Stimulated activated CD8-positive, alpha-beta memory T cell treated with anti-CD3 and anti-CD28 coated beads, Interleukin-2, amount 100 ng/mL, for 48 hours (primary cell): ENCODE results near the gene GUCA2B.

Experiments used
- DNase-seq, 2 donors: peaks; one replicate each; pipeline ENCODE4 v3.0.0-alpha.2; 2020; ENCODE audit warnings: low read depth in 2 of 2

GUCA2B gene

GRCh38 chr1:42142894-42143675 lies 10.1 kb upstream of the GUCA2B start:
- no peak for DNase-seq

- no peak for DNase-seq
These were observed 9.1 kb upstream of the GUCA2B start for GRCh38 chr1:42143896-42144710.

- no peak for DNase-seq
These were observed 8.4 kb upstream of the GUCA2B start for GRCh38 chr1:42144711-42145388.

GRCh38 chr1:42145389-42145716 lies 7.9 kb upstream of the GUCA2B start:
- no peak for DNase-seq

- no peak for DNase-seq
These were observed 7.2 kb upstream of the GUCA2B start for GRCh38 chr1:42145764-42146625.

GRCh38 chr1:42146626-42147320 lies 6.4 kb upstream of the GUCA2B start:
- DNase-seq, result peak; percentile 34 to 60

- no peak for DNase-seq
These were observed 5.0 kb upstream of the GUCA2B start for GRCh38 chr1:42148166-42148565.

GRCh38 chr1:42150651-42151050 lies 2.6 kb upstream of the GUCA2B start:
- DNase-seq, result no peak

GRCh38 chr1:42152119-42152518 lies 1.1 kb upstream of the GUCA2B start:
- no peak for DNase-seq

- no peak for DNase-seq
These were observed 414 bp downstream of the GUCA2B start for GRCh38 chr1:42153624-42154023.

- no peak for DNase-seq
These were observed 1.5 kb downstream of the GUCA2B start for GRCh38 chr1:42154685-42155084.

- no peak for DNase-seq
These were observed 2.2 kb downstream of the GUCA2B start for GRCh38 chr1:42155362-42155761.

GRCh38 chr1:42157667-42158066 lies 4.5 kb downstream of the GUCA2B start:
- peak in 1 of 2 donors; percentile 3 for DNase-seq

- DNase-seq, result no peak
These were observed 5.0 kb downstream of the GUCA2B start for GRCh38 chr1:42158189-42158588.

GRCh38 chr1:42162181-42162580 lies 9.0 kb downstream of the GUCA2B start:
- no peak for DNase-seq

- DNase-seq, result no peak
These were observed 9.9 kb downstream of the GUCA2B start for GRCh38 chr1:42163114-42163513.

- no peak for DNase-seq
These were observed 10.6 kb downstream of the GUCA2B start for GRCh38 chr1:42163536-42164503.

- no peak for DNase-seq
These were observed 11.6 kb downstream of the GUCA2B start, which contains the start of gene GUCA2A for GRCh38 chr1:42164551-42165420. Gene GUCA2A, minus strand, starts transcription at chr1:42164745. Its CDS starts 33 bp downstream, at chr1:42164712.
